ENCODE results near the gene INPP5A.
"Not testable (repeated sequence)": the region's sequence is repeated elsewhere in the genome, so short reads cannot be mapped to it uniquely, and the experiment has no call there.

The INPP5A gene

GRCh38 chr10:132564690-132565089 lies 27.1 kb downstream of the INPP5A start:
- FAIRE-seq: no peak

GRCh38 chr10:132565516-132566209 lies 28.1 kb downstream of the INPP5A start:
- FAIRE-seq: no peak

- FAIRE-seq: no peak
Observed at GRCh38 chr10:132566892-132567291, 29.3 kb downstream of the INPP5A start.

- no peak for FAIRE-seq
Observed at GRCh38 chr10:132570265-132570664, 32.7 kb downstream of the INPP5A start.

GRCh38 chr10:132570771-132571649 lies 33.4 kb downstream of the INPP5A start:
- FAIRE-seq: no peak

GRCh38 chr10:132571650-132572544 lies 34.3 kb downstream of the INPP5A start:
- no peak for FAIRE-seq

- FAIRE-seq: no peak
Observed at GRCh38 chr10:132572545-132572937, 35.0 kb downstream of the INPP5A start.

GRCh38 chr10:132572946-132573345 lies 35.4 kb downstream of the INPP5A start:
- FAIRE-seq: not testable (repeated sequence)

GRCh38 chr10:132574288-132574687 lies 36.7 kb downstream of the INPP5A start:
- FAIRE-seq: no peak

GRCh38 chr10:132574783-132575319 lies 37.3 kb downstream of the INPP5A start:
- no peak for FAIRE-seq

- no peak for FAIRE-seq
Observed at GRCh38 chr10:132575320-132576201, 38.0 kb downstream of the INPP5A start.

- FAIRE-seq: no peak
Observed at GRCh38 chr10:132576671-132577349, 39.2 kb downstream of the INPP5A start.

- no peak for FAIRE-seq
Observed at GRCh38 chr10:132577350-132578003, 39.9 kb downstream of the INPP5A start.

GRCh38 chr10:132578287-132578951 lies 40.8 kb downstream of the INPP5A start:
- no peak for FAIRE-seq

GRCh38 chr10:132579027-132579859 lies 41.7 kb downstream of the INPP5A start:
- FAIRE-seq: no peak

GRCh38 chr10:132580143-132580542 lies 42.6 kb downstream of the INPP5A start:
- no peak for FAIRE-seq

GRCh38 chr10:132580617-132581016 lies 43.0 kb downstream of the INPP5A start:
- FAIRE-seq: no peak

GRCh38 chr10:132582137-132582536 lies 44.5 kb downstream of the INPP5A start:
- no peak for FAIRE-seq

- FAIRE-seq: no peak
Observed at GRCh38 chr10:132582771-132583170, 45.2 kb downstream of the INPP5A start.

Data from islet of Langerhans (tissue), 1 donor.